HG03025 (cell line): ENCODE data around the gene UGT1A5.

Experiments used
- ATAC-seq: cut with Tn5 transposase; IDR thresholded peaks from one replicate; pipeline ENCODE4 v1.9.1; 2021; ENCODE audit warnings: mild to moderate bottlenecking, moderate library complexity; ENCODE audit not compliant: unreplicated experiment, low FRiP score

The UGT1A5 gene

GRCh38 chr2:233821196-233821595 is 108.5 kb downstream of the UGT1A5 start:
- no peak for ATAC-seq

DNA sequence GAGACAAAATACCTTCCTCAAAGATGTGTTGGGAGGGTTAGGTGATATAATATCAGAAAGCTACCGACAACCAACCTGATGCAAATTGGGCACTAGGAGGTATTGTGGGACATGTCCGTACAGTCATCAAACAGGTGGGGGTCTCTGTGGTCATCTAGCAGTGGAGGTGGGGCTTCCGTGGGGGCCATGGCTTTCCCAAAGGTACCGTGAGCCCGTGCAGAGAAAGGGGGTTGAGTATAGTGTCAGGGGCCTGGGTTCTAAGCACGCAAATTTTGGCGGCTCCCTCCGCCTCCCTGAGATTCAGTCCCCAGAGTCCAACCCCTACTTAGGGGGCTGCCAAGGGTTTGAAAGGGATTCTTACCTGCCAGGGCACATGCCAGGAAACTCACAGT is 109.0 kb downstream of the UGT1A5 start:
- ATAC-seq: no peak

GRCh38 chr2:233822101-233822771 is 109.5 kb downstream of the UGT1A5 start:
- no peak for ATAC-seq
